Trophoblast cell (in vitro differentiated cells and primary cell): Measurements from ENCODE around the gene EAF1.
A peak's percentile ranks its signal among the peaks of the same experiment; 100 is the strongest.

Source experiments
- DNase-seq, 2 donors: peaks; one replicate each; pipeline ENCODE4 v3.0.0-alpha.2; 2016
- H2AFZ ChIP-seq: 2 replicates; pipeline ENCODE4 v1.6.1; 2013; ENCODE audit warnings: low read length, moderate library complexity, mild to moderate bottlenecking; ENCODE audit not compliant: insufficient read depth, poor library complexity
- H2AK5ac ChIP-seq: 2 replicates; pipeline ENCODE4 v1.6.1; 2013; ENCODE audit warnings: mild to moderate bottlenecking, low read length
- H2BK120ac ChIP-seq: 2 replicates; pipeline ENCODE4 v1.6.1; 2013; ENCODE audit warnings: low read length, mild to moderate bottlenecking, moderate library complexity; ENCODE audit not compliant: insufficient read depth, poor library complexity
- H2BK12ac ChIP-seq: 2 replicates; pipeline ENCODE4 v1.6.1; 2013; ENCODE audit warnings: mild to moderate bottlenecking, low read length, moderate library complexity
- H2BK5ac ChIP-seq: 2 replicates; pipeline ENCODE4 v1.6.1; 2013; ENCODE audit warnings: low read length, low read depth, moderate library complexity, mild to moderate bottlenecking; ENCODE audit not compliant: poor library complexity
- H3K14ac ChIP-seq: 2 replicates; pipeline ENCODE4 v1.6.1; 2013; ENCODE audit warnings: mild to moderate bottlenecking, low read length
- H3K18ac ChIP-seq: 2 replicates; pipeline ENCODE4 v1.6.1; 2013; ENCODE audit warnings: mild to moderate bottlenecking, low read length
- H3K23ac ChIP-seq: 2 replicates; pipeline ENCODE4 v1.6.1; 2013; ENCODE audit warnings: low read length
- H3K27ac ChIP-seq: 2 replicates; pipeline ENCODE4 v1.5.1; 2013; ENCODE audit warnings: low read depth, mild to moderate bottlenecking, inconsistent platforms, low read length, moderate library complexity
- H3K27me3 ChIP-seq: 2 replicates; pipeline ENCODE4 v1.6.1; 2013; ENCODE audit warnings: inconsistent platforms, mild to moderate bottlenecking, low read length, moderate library complexity; ENCODE audit not compliant: insufficient read depth
- H3K36me3 ChIP-seq, 2 experiments: 1 replicate in 1 of 2; 2 replicates in 1 of 2; pipeline ENCODE4 v1.6.1; 2013; ENCODE audit warnings: low read length in 2 of 2, mild to moderate bottlenecking in 2 of 2, moderate library complexity in 1 of 2; ENCODE audit not compliant: insufficient read depth in 2 of 2, control insufficient read depth in 1 of 2
- H3K4ac ChIP-seq: 2 replicates; pipeline ENCODE4 v1.6.1; 2013; ENCODE audit warnings: low read depth, mild to moderate bottlenecking, low read length, moderate library complexity
- H3K4me1 ChIP-seq, 2 experiments: 1 replicate in 1 of 2; 2 replicates in 1 of 2; pipeline ENCODE4 v1.6.1; 2013; ENCODE audit warnings: low read length in 2 of 2, mild to moderate bottlenecking in 2 of 2, moderate library complexity in 1 of 2; ENCODE audit not compliant: insufficient read depth in 2 of 2, control insufficient read depth in 1 of 2
- H3K4me2 ChIP-seq: 2 replicates; pipeline ENCODE4 v1.6.1; 2013; ENCODE audit warnings: inconsistent platforms, mild to moderate bottlenecking, low read length, moderate library complexity
- H3K4me3 ChIP-seq: 2 replicates; pipeline ENCODE4 v1.5.1; 2013; ENCODE audit warnings: mild to moderate bottlenecking, low read depth, low read length, inconsistent platforms
- H3K79me1 ChIP-seq: one replicate; pipeline ENCODE4 v1.6.1; 2013; ENCODE audit warnings: low read length
- H3K79me2 ChIP-seq: 2 replicates; pipeline ENCODE4 v1.6.1; 2013; ENCODE audit warnings: low read length, mild to moderate bottlenecking; ENCODE audit not compliant: control insufficient read depth, insufficient read depth, poor library complexity
- H3K9ac ChIP-seq: 2 replicates; pipeline ENCODE4 v1.6.1; 2013; ENCODE audit warnings: mild to moderate bottlenecking, low read length
- H3K9me3 ChIP-seq: 2 replicates; pipeline ENCODE4 v1.6.1; 2013; ENCODE audit warnings: low read depth, mild to moderate bottlenecking, control low read depth, inconsistent platforms, low read length; ENCODE audit not compliant: insufficient read depth
- H4K12ac ChIP-seq: 2 replicates; pipeline ENCODE4 v1.6.1; 2013; ENCODE audit warnings: low read depth, mild to moderate bottlenecking, low read length, moderate library complexity
- H4K8ac ChIP-seq: 2 replicates; pipeline ENCODE4 v1.6.1; 2013; ENCODE audit warnings: low read depth, mild to moderate bottlenecking, low read length, moderate library complexity
- H4K91ac ChIP-seq: one replicate; pipeline ENCODE4 v1.6.1; 2013; ENCODE audit warnings: low read depth, mild to moderate bottlenecking, low read length, moderate library complexity
- WGBS: extraction: QIAGEN DNeasy Blood & Tissue Kit; methylation state at CpG from one replicate; pipeline ENCODE4 v1.1.7; 2013; ENCODE audit warnings: missing lambda C conversion rate; ENCODE audit not compliant: insufficient read length, insufficient coverage; ENCODE audit errors: extremely low coverage; 5-methylcytosine and 5-hydroxymethylcytosine counted together

The EAF1 gene

GRCh38 chr3:15450438-15451215, 23.2 kb downstream of the EAF1 start:
- Histone ChIP-seq H4K8ac (peak overlapping the region; percentile 5), H3K9me3 (peaks cover 3% of the 10 kb centered on the region), H3K9ac (no peak overlapping the region), H3K14ac (peak overlapping the region; percentile 25), H3K36me3 (no peaks in the 10 kb centered on the region), H3K4ac (no peak overlapping the region), H3K4me3 (no peak overlapping the region), H3K79me2 (no peaks in the 10 kb centered on the region), H3K18ac (no peak overlapping the region), H3K27ac (no peak overlapping the region), H3K27me3 (no peaks in the 10 kb centered on the region), H3K4me1 (peaks cover 0 to 1% of the 10 kb centered on the region in 2 experiments), H4K12ac (no peak overlapping the region), H2AFZ (no peak overlapping the region), H2BK120ac (no peak overlapping the region), H4K91ac (peak overlapping the region; percentile 33), H3K79me1 (no peaks in the 10 kb centered on the region), H2BK5ac (no peak overlapping the region), H2AK5ac (no peak overlapping the region), H3K4me2 (no peak overlapping the region), H3K23ac (no peak overlapping the region), H2BK12ac (no peak overlapping the region)
- DNase-seq, result peak; percentile 5 to 47
- WGBS, result no CpG with 5 or more reads among the region's 12 CpGs

DNA sequence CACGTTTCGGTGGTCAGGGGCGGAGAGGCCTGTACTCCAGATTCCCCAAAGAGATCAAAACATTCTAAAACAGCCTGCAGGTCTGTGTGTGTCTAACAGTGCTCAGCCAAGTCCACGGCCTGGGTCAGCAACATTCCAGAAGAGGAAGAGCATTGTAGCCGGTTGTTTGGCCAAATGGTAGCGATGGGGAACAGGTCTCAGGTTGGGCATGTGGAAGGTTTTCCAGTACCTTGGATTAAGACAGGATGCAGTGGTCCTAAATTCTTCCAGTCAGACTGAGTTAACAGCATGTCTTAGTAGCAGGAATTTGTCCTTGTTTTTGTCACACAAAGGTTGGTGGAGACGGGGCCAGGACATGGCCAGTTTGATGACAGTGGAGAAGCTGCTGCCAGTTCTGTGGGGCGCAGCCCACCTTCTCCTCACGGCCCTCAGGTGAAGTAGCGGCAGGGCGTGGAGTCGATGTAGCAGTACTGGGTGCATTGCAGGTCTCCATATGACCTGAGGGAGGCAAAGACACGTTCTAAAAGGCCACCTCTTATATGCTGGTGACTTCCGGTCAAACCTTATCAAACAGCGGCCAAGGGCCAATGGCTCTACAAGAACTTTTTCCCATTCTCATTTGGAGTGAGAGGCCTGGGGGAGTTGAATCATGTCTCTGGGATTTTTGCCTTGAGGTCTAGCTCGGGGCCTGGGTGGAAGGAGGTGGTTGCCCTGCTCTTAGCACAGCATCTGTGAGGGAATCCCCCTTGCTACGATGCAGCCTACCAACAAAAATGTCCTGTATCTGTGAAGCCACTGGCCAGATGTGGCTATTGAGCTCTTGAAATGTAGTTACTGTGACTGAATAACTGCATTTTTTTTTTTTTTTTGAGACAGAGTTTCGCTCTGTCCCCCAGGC, 24.1 kb downstream of the EAF1 start:
- Histone ChIP-seq H3K18ac (no peak overlapping the region), H3K79me1 (no peaks in the 10 kb centered on the region), H3K9me3 (peaks cover 3% of the 10 kb centered on the region), H3K4me3 (no peak overlapping the region), H4K8ac (peak overlapping the region; percentile 5), H2AK5ac (no peak overlapping the region), H4K12ac (no peak overlapping the region), H3K14ac (no peak overlapping the region), H3K4me2 (no peak overlapping the region), H3K27ac (no peak overlapping the region), H2BK5ac (no peak overlapping the region), H3K27me3 (no peaks in the 10 kb centered on the region), H3K23ac (no peak overlapping the region), H2AFZ (no peak overlapping the region), H3K4me1 (peaks cover 0 to 1% of the 10 kb centered on the region in 2 experiments), H3K4ac (no peak overlapping the region), H3K79me2 (no peaks in the 10 kb centered on the region), H2BK120ac (no peak overlapping the region), H2BK12ac (no peak overlapping the region), H3K9ac (no peak overlapping the region), H3K36me3 (no peaks in the 10 kb centered on the region), H4K91ac (peak overlapping the region; percentile 33)
- no CpG with 5 or more reads among the region's 18 CpGs for WGBS
- peak; percentile 98 to 99 for DNase-seq

GRCh38 chr3:15452156-15452555, 24.8 kb downstream of the EAF1 start:
- Histone ChIP-seq H3K4me1 (peaks cover 0 to 1% of the 10 kb centered on the region in 2 experiments), H3K18ac (no peak overlapping the region), H4K91ac (peak overlapping the region; percentile 48), H4K8ac (no peak overlapping the region), H2BK120ac (peak overlapping the region; percentile 44), H3K23ac (no peak overlapping the region), H3K9me3 (peaks cover 3% of the 10 kb centered on the region), H3K36me3 (no peaks in the 10 kb centered on the region), H4K12ac (no peak overlapping the region), H2AFZ (no peak overlapping the region), H3K9ac (no peak overlapping the region), H3K4me3 (no peak overlapping the region), H2BK5ac (no peak overlapping the region), H3K14ac (no peak overlapping the region), H3K4ac (no peak overlapping the region), H3K79me2 (no peaks in the 10 kb centered on the region), H2AK5ac (no peak overlapping the region), H2BK12ac (no peak overlapping the region), H3K4me2 (no peak overlapping the region), H3K27ac (no peak overlapping the region), H3K27me3 (no peaks in the 10 kb centered on the region), H3K79me1 (no peaks in the 10 kb centered on the region)
- WGBS, result no CpG with 5 or more reads among the region's 9 CpGs
- DNase-seq, result peak; percentile 54 to 68

- H3K4me1 ChIP-seq, result peaks cover 0 to 1% of the 10 kb centered on the region in 2 experiments
- no peak overlapping the region for H3K18ac ChIP-seq
- DNase-seq, result no peak
- no peak overlapping the region for H4K8ac ChIP-seq
- H3K14ac ChIP-seq, result no peak overlapping the region
- H3K9me3 ChIP-seq, result peaks cover 3% of the 10 kb centered on the region
- no peak overlapping the region for H3K4me3 ChIP-seq
- no peak overlapping the region for H3K27ac ChIP-seq
- no peak overlapping the region for H4K12ac ChIP-seq
- no peak overlapping the region for H2AK5ac ChIP-seq
- H2AFZ ChIP-seq, result no peak overlapping the region
- H3K4ac ChIP-seq, result no peak overlapping the region
- H2BK120ac ChIP-seq, result peak overlapping the region; percentile 44
- H3K4me2 ChIP-seq, result no peak overlapping the region
- H3K9ac ChIP-seq, result no peak overlapping the region
- H3K79me1 ChIP-seq, result no peaks in the 10 kb centered on the region
- no peaks in the 10 kb centered on the region for H3K27me3 ChIP-seq
- no peak overlapping the region for H3K23ac ChIP-seq
- H2BK5ac ChIP-seq, result no peak overlapping the region
- H3K79me2 ChIP-seq, result no peaks in the 10 kb centered on the region
- no peak overlapping the region for H2BK12ac ChIP-seq
- peak overlapping the region; percentile 48 for H4K91ac ChIP-seq
- WGBS, result no CpG with 5 or more reads among the region's 5 CpGs
- H3K36me3 ChIP-seq, result no peaks in the 10 kb centered on the region
These were observed 25.6 kb downstream of the EAF1 start for GRCh38 chr3:15452961-15453360.
